Measurements from ENCODE around the gene ADAT2.

Gene ADAT2

DNA sequence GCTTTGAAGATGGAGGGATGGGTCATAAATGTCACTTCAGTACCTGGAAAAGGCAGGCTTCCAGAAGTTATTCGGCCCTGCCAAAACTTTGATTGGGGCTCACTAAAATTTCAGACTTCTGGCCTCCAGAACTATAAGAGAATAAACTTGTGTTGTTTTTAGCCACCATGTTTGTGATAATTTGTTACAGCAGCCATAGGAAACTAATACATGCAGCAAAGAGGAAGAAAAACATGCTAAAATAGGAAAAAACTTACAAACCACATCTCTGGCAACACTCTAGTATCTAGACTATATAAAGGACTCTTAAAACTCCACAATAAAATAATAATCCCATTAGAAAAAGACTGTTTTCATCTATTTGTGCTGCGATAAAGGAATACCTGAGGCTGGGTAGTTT is 9.5 kb downstream of the ADAT2 start:
- no peak for DNase-seq

GRCh38 chr6:143432588-143432987 is 17.9 kb downstream of the ADAT2 start:
- DNase-seq, result no peak

DNA sequence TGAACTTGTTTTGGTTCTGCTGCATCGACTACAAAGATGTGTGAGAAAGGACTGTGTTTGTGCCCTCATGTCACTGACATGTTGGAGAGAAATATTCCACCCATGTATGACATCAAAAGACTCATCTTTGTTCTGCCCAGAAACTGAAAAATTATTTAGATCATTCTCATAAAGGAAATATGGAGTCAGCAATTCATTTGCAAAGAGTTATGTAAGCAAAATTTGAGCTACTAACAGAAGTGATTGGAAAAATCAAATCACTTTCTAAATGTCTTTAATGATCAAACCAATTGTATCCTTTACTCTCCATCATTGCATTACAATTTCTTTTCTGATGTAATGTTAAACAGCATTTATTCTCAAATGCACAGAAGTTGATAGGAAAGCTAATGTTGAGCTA is 19.3 kb downstream of the ADAT2 start:
- no peak for DNase-seq

GRCh38 chr6:143429970-143430369 is 20.5 kb downstream of the ADAT2 start:
- no peak for DNase-seq

DNA sequence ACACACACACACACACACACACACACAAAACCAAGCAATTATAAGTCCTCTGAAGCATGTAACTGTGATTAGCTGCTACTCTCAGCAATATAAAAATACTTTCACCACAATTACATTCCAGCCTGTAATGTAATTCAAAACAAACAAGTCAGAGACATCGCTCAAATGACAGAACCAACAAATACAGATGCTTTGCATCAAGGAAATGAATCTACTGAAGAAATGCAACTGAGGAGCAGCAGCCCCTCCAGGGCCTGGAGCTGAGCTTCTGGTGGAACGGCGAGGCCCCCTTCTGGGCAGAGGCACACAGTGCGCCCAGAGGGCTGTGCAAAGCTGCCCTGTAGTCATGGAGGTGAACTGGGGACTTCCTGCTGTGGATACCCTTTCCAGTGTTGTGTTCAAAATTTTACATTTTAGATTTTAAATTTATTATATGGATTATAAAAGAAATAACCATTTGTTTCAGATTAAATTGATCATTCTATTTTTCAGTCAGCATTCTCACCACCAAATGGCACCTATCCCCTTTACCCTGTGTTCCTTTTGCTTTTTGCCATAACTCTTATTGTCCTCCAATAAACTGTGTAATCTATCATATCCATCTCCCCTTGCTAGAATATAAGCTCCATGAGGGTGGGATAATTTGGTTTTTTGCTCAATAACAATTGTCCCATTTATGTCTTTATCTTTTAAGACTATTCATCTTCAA is 23.2 kb downstream of the ADAT2 start:
- DNase-seq, result peak; percentile 73

DNA sequence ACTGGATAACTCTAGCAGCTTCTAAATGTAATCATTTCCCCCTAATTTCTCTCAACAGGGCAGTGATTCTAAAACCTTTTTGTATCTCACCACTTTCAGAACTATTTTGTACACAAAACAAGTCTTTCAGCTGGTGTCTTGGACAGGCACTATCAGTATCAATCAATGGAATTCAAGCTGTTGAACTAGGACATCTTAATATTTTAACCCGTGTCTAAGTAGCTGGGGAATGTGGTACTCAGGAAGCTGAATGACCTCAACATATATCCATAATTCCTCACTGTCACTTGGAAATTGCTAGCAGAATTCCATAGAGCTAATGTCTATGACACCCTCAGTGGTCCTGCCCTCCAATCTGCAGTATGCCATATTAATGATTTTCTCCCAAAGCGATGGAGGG is 24.5 kb downstream of the ADAT2 start:
- DNase-seq, result no peak

DNA sequence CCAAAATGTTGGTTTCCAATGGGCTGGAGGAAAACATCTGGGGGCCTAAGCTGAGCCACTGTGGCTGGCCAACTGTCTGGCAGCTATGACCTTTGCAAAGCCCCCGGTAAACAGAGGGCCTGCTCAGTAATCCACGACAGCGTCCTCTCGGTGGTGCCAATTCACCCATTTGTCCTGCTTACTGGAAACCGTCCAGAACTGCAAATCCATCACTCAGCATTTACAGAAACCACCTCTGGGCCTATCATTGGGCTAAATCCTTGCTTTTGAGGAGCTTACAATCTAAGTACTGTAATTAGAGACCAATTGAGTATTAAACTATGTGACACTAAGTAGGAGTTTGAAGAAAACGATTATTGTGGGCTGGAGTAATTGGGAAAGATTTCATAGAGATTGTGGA is 31.0 kb downstream of the ADAT2 start:
- no peak for DNase-seq

GRCh38 chr6:143414769-143415168 is 35.7 kb downstream of the ADAT2 start:
- DNase-seq, result no peak

GRCh38 chr6:143410859-143411270 is 39.6 kb downstream of the ADAT2 start:
- no peak for DNase-seq

DNA sequence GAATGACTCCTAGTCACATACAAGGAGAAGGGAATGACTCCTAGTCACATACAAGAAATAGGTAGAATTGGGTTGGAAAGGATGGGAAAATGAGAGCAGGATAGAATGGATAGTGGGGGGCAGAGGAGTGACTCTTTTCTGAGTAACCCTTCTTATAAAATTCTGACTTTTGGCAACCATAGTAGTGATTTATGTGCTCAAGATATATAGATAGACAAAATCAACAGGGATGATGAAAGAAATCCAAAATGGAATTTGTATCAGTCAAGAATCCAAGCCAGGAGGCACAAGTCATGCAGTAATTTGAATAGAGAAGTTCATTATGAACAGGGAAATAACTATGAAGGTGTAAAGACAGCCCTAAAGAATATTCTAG is 41.7 kb downstream of the ADAT2 start:
- DNase-seq, result no peak

GRCh38 chr6:143408151-143408786 is 42.2 kb downstream of the ADAT2 start:
- DNase-seq, result no peak

DNA sequence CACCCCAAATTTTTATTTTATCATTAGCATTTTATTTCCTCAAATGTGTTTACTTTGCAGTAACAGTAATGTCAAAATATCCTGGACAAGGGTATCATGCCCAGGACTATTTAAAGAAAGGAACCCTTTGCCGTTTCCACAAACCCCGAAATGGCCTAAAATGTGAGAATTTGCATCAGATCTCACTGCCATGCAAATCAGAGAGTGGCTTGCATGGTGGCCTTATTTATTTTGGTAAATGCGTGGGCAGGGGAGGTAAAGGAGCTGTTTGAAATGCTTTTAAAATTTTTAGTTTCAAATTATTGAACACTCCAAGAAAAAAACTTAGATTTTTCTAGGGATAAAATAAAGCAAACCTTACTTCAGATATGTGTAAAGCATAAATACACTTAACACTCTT is 43.8 kb downstream of the ADAT2 start:
- DNase-seq, result no peak

- no peak for DNase-seq
Measured at GRCh38 chr6:143405373-143406154, 44.9 kb downstream of the ADAT2 start.

GRCh38 chr6:143402721-143403336 is 47.7 kb downstream of the ADAT2 start:
- no peak for DNase-seq

DNA sequence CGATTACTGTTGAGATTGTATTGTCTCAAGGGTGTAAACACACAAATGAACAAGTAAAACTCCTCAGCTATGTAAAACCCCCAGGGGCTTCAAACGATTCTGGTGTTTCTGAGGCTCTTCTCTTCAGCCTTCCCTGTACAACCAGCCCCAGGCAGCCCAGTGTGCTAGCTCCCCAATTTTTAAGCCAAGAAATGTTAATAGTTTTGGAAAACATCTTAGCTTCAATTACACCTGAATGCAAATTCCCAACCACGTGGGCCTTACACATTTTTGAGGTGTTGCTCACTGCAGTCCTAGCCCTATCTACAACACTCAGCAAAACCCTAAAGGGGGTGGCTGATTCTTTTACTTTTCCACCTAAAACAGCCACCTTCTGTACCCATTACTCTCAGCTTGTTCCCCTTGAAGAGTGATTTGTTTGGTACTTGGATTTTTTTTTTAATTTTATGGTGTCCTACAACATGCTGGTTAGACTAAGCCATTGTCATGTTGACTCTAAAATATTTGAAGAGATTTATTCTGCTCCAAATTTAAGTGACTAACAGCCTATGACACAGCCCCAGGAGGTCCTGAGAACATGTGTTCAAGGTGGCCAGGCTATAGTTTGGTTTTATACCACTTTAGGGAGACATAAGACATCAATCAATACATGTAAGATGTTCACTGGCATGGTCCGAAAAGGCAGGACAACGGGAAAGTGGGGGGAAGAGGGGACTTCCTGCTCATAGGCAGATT is 48.7 kb downstream of the ADAT2 start:
- no peak for DNase-seq

- no peak for DNase-seq
Measured at GRCh38 chr6:143401068-143401446, 49.4 kb downstream of the ADAT2 start.

- no peak for DNase-seq
Measured at GRCh38 chr6:143400258-143401067, 50.0 kb downstream of the ADAT2 start.

DNA sequence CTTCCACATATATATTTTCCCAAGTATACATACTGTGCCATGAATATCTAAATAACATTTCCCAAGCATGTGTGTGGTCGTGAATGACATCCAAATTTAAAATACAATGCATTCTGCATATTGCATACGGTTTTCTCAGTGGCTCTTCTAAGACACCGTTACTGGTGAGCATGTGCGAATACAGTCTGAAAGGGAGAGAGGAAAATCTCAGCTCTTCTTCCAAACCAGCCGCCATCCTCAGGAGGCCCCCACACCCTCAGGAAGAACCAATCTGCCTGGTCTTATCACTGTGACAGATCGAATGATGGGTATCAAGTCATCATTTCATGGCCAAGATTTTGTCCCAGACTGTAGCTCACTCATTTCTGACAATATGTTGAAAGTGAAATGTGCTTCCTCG is 50.7 kb downstream of the ADAT2 start:
- no peak for DNase-seq

DNA sequence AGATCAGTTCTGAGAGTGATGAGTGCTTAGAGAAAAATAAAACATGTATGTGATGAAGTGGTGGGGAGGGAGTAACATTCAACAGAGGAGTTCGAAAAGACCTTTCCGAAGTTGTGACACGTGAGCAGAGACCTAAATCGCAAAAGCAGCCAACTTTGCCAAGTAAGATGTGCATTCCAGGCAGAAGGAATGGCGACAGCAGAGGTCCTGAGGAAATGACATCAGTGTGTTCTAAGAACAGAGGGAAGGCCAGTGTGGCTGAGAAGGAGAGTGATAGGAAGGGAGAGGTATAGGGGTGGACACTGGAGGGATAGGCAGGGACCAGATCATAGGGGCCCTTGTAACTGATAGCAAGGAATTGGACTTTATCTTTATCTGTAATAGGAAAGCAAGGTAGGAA is 51.3 kb downstream of the ADAT2 start:
- DNase-seq, result no peak

DNA sequence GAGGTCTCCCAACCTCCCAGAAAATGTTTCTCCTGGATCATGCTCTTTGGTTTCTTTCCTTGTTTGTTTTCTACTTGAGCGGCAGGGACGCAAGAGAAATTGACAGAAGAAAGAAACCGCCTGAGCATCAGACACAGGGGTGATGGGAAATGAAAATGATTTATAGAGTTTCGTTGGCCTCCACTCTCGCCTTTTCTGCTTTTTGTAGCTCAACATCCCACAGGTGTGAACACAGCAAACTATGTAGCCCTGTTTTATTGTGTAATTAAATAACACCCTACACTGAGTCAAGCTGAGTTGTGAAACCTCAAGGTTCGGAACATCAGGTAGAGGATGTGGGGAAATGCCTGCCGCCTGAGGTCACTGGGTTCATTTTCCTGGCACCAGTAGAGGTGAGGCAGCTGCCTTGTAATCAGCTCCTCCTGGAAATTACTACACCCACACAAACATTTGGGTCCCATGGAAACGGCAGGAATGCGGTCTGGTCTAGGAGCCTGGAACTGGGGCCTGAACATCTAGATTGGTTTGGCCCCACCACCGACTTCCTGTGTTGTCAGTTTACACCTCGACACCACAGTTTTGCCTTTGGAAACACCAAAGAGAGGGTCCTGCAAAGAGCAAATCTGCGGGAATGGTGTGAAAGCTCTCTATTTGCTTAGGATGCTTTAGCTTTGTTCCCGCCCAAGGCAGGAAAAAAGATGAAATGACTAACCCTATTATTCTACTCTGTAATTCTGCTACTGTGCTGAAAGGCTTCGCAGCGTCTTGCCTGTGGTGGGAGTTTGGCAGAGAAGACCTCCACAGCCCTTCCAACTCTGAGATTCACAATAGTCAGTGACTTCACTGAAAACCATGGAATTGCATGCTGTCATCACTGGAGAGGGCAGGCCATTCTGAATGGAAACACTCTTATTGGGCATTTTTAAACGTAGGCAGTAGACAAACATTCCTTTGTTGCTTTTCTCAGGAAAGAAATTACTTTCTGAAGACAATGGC is 53.0 kb downstream of the ADAT2 start:
- DNase-seq, result peak; percentile 15
